ENCODE data around the gene ABLIM1.

Gene ABLIM1

DNA sequence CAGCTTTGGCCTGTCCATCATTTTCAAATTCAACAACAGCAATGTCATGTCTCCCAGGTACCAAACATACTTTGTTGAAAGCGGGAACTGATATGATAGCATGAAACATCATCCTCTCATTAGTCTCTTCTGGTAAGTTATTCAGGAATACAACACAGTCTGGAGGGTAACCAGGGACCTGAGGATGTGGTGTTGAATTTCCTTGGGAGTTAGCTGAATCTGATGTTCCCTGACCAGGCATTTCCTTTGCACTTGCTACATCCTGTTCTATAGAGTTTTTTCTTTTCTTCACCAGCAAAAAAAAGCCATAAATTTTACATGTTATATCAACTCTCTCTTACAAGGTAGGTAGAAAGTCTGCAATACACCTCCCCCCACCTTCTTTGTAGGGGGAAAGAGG, 156.0 kb downstream of the ABLIM1 start:
- H3K4me3 ChIP-seq (ENCODE audit: extremely low read depth, insufficient read depth, low read length, poor library complexity, severe bottlenecking) = no peak overlapping the region
- peaks cover 9% of the 10 kb centered on the region for H3K36me3 ChIP-seq (ENCODE audit: control insufficient read depth, insufficient read depth, low read length)
- H3K27ac ChIP-seq (ENCODE audit: low read depth, low read length, severe bottlenecking) = no peak overlapping the region
- WGBS, 2 experiments (ENCODE audit: insufficient coverage in 2 of 2) = 80% methylated on average over 1 of the region's 1 CpG; no CpG with 5 or more reads in 1 of the 2 experiments
- peaks cover 5% of the 10 kb centered on the region for H3K4me1 ChIP-seq (ENCODE audit: control insufficient read depth, insufficient read depth, low read length, poor library complexity, severe bottlenecking)
- no peaks in the 10 kb centered on the region for H3K9me3 ChIP-seq (ENCODE audit: control insufficient read depth, low read length)

GRCh38 chr10:114501650-114502049, 156.4 kb downstream of the ABLIM1 start:
- no peak overlapping the region for H3K27ac ChIP-seq (ENCODE audit: low read depth, low read length, severe bottlenecking)
- H3K4me1 ChIP-seq (ENCODE audit: control insufficient read depth, insufficient read depth, low read length, poor library complexity, severe bottlenecking) = peaks cover 5% of the 10 kb centered on the region
- no peaks in the 10 kb centered on the region for H3K9me3 ChIP-seq (ENCODE audit: control insufficient read depth, low read length)
- 86 to 100% methylated on average over 1 of the region's 1 CpG for WGBS, 2 experiments (ENCODE audit: insufficient coverage in 2 of 2)
- no peak overlapping the region for H3K4me3 ChIP-seq (ENCODE audit: extremely low read depth, insufficient read depth, low read length, poor library complexity, severe bottlenecking)
- peaks cover 9% of the 10 kb centered on the region for H3K36me3 ChIP-seq (ENCODE audit: control insufficient read depth, insufficient read depth, low read length)

DNA sequence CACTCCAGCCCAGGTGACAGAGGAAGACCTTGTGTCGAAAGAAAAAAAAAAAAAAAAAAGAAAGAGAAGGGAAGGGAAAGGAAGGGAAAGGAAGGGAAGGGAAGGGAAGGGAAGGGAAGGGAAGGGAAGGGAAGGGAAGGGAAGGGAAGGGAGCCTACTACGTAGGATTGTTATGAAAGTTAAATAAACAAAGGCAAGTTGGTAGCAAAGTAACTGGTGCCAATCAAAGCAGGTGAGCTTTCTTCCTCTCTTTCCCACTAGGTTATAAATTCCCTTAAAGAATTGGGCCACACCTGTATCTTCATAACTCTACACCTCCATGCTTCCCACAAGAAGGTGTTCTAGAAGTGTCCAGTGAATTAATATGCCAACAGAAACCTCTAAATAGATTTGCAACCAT, 157.4 kb downstream of the ABLIM1 start:
- peaks cover 9% of the 10 kb centered on the region for H3K36me3 ChIP-seq (ENCODE audit: control insufficient read depth, insufficient read depth, low read length)
- H3K4me3 ChIP-seq (ENCODE audit: extremely low read depth, insufficient read depth, low read length, poor library complexity, severe bottlenecking) = no peak overlapping the region
- H3K27ac ChIP-seq (ENCODE audit: low read depth, low read length, severe bottlenecking) = no peak overlapping the region
- H3K4me1 ChIP-seq (ENCODE audit: control insufficient read depth, insufficient read depth, low read length, poor library complexity, severe bottlenecking) = peaks cover 5% of the 10 kb centered on the region
- no CpG with 5 or more reads among the region's 2 CpGs for WGBS, 2 experiments (ENCODE audit: insufficient coverage in 2 of 2)
- H3K9me3 ChIP-seq (ENCODE audit: control insufficient read depth, low read length) = no peaks in the 10 kb centered on the region

DNA sequence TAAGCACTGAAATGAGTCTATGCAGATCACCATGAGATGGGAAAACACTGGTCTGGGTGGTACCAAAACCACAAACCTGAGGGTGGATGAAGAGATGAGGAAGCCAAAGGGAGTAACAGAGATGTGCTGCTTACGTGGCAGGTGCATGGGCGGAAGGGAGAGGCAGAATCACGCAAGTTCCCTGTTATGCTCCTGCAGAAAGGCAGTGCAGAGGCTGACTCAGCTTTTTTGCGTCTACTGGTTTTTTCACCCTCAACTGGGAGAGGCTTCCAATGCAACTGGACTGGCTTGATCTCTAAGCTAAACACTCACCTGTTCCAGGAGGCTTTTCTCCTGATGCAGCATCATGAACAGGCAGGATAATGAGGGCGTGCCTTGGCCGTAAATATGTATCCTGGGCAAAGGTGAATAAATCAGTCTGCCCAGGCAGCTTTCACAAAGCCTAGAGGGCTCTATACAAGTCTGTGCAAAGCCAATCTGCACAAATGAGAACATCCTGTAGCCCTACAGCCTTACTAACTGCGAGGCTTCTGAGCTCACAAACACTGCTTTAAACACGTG, 158.4 kb downstream of the ABLIM1 start:
- Histone ChIP-seq H3K9me3 (ENCODE audit: control insufficient read depth, low read length) (no peaks in the 10 kb centered on the region), H3K4me1 (ENCODE audit: control insufficient read depth, insufficient read depth, low read length, poor library complexity, severe bottlenecking) (no peaks in the 10 kb centered on the region), H3K4me3 (ENCODE audit: extremely low read depth, insufficient read depth, low read length, poor library complexity, severe bottlenecking) (no peak overlapping the region), H3K36me3 (ENCODE audit: control insufficient read depth, insufficient read depth, low read length) (peaks cover 17% of the 10 kb centered on the region), H3K27ac (ENCODE audit: low read depth, low read length, severe bottlenecking) (no peak overlapping the region)
- WGBS, 2 experiments (ENCODE audit: insufficient coverage in 2 of 2) = 92 to 99% methylated on average over 6 of the region's 8 CpGs

- Histone ChIP-seq H3K9me3 (ENCODE audit: control insufficient read depth, low read length) (no peaks in the 10 kb centered on the region), H3K4me3 (ENCODE audit: extremely low read depth, insufficient read depth, low read length, poor library complexity, severe bottlenecking) (no peak overlapping the region), H3K4me1 (ENCODE audit: control insufficient read depth, insufficient read depth, low read length, poor library complexity, severe bottlenecking) (no peaks in the 10 kb centered on the region), H3K27ac (ENCODE audit: low read depth, low read length, severe bottlenecking) (no peak overlapping the region), H3K36me3 (ENCODE audit: control insufficient read depth, insufficient read depth, low read length) (peaks cover 19% of the 10 kb centered on the region)
- 80% methylated on average over 1 of the region's 2 CpGs; no CpG with 5 or more reads in 1 of the 2 experiments for WGBS, 2 experiments (ENCODE audit: insufficient coverage in 2 of 2)
These were observed 159.0 kb downstream of the ABLIM1 start for GRCh38 chr10:114499116-114499515.

DNA sequence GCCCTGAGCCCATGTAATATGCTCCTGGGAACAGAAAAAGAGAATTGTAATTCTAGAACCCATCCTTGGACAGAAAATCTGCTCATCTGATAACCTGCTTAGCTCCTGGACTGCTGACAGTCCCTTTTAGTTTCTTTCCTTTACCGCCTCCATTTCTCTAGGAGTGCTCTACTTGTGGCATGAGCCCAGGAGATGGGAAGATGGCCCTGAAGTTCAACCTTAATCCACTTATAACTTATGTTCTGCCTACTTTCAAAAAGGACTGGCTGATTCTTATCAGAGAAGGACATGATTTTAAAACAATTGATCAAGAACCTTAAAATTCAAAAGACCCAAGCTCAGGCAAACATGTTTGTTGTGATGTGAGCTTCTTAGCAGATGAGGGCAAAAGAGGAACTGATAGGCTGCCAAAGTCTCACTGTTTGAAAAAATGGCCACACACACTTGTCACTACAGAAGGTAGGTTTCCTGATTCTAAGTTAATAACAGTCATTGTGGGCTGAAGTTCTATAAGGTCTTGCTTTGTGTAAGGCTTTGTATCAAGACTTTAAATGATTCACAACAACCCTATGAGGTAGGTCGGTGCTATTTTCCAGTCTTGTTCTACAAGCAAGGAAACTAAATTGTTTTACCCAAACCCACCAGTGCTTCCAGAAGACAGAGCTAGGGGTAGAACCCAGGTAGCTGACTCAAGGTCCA, 159.5 kb downstream of the ABLIM1 start:
- Histone ChIP-seq H3K36me3 (ENCODE audit: control insufficient read depth, insufficient read depth, low read length) (peaks cover 19% of the 10 kb centered on the region), H3K4me1 (ENCODE audit: control insufficient read depth, insufficient read depth, low read length, poor library complexity, severe bottlenecking) (no peaks in the 10 kb centered on the region), H3K27ac (ENCODE audit: low read depth, low read length, severe bottlenecking) (no peak overlapping the region), H3K9me3 (ENCODE audit: control insufficient read depth, low read length) (no peaks in the 10 kb centered on the region), H3K4me3 (ENCODE audit: extremely low read depth, insufficient read depth, low read length, poor library complexity, severe bottlenecking) (no peak overlapping the region)
- WGBS, 2 experiments (ENCODE audit: insufficient coverage in 2 of 2) = 80 to 86% methylated on average over 1 of the region's 2 CpGs

DNA sequence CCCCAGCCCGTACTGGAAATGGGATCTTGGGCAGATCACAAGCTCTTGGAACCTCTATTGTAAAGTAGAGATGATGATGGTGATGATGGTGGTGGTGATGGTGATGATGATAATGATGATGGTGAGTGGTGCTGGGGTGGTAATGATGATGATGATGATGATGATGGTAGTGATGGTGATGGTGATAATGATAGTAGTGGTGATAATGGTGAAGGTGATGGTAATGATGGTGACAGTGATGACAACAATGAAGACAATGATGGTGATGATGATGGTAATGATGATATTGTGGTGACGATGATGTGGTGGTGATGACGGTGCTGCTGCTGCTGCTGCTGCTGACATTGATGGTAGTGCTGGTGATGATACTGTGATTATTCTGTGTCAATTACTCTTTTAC, 162.8 kb downstream of the ABLIM1 start:
- Histone ChIP-seq H3K4me3 (ENCODE audit: extremely low read depth, insufficient read depth, low read length, poor library complexity, severe bottlenecking) (no peak overlapping the region), H3K36me3 (ENCODE audit: control insufficient read depth, insufficient read depth, low read length) (peaks cover 19% of the 10 kb centered on the region), H3K27ac (ENCODE audit: low read depth, low read length, severe bottlenecking) (no peak overlapping the region), H3K9me3 (ENCODE audit: control insufficient read depth, low read length) (no peaks in the 10 kb centered on the region), H3K4me1 (ENCODE audit: control insufficient read depth, insufficient read depth, low read length, poor library complexity, severe bottlenecking) (peaks cover 8% of the 10 kb centered on the region)
- WGBS, 2 experiments (ENCODE audit: insufficient coverage in 2 of 2) = 91 to 100% methylated on average over 3 of the region's 3 CpGs

DNA sequence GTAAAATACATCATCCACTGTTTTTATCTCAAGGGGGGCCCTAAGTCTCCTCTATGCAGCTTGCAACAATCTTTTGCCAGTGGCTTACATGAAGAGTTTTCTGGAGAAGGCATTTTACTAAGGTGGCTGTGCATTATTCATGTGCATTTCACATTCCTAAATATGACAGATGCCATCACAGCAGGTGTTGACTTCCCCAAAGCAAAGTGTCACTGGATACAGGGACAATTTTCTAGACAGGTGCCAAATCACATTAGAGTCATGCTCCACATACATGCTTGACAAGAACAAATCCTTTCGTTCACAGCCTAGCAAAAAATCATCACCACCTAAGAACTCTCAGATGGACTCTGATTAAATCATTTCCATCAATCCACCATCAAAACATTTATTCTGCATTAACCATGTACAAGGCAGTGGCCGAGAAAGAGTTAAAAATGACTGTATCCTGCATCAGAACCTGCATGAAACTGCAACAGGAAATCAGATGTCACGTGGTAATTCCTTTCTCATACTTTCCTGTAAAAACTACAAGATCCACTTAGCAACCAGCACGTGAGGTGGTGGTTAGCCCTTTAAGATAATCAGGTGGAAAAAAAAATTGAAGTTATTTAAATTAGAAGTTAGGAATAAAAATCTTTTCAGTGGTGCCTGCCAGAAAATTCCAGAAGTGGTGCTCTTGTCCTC, 165.6 kb downstream of the ABLIM1 start:
- Histone ChIP-seq H3K27ac (ENCODE audit: low read depth, low read length, severe bottlenecking) (no peak overlapping the region), H3K36me3 (ENCODE audit: control insufficient read depth, insufficient read depth, low read length) (peaks cover 11% of the 10 kb centered on the region), H3K4me3 (ENCODE audit: extremely low read depth, insufficient read depth, low read length, poor library complexity, severe bottlenecking) (no peak overlapping the region), H3K4me1 (ENCODE audit: control insufficient read depth, insufficient read depth, low read length, poor library complexity, severe bottlenecking) (peaks cover 27% of the 10 kb centered on the region), H3K9me3 (ENCODE audit: control insufficient read depth, low read length) (no peaks in the 10 kb centered on the region)
- WGBS, 2 experiments (ENCODE audit: insufficient coverage in 2 of 2) = 71 to 100% methylated on average over 1 to 3 of the region's 4 CpGs

- no peaks in the 10 kb centered on the region for H3K9me3 ChIP-seq (ENCODE audit: control insufficient read depth, low read length)
- peaks cover 27% of the 10 kb centered on the region for H3K4me1 ChIP-seq (ENCODE audit: control insufficient read depth, insufficient read depth, low read length, poor library complexity, severe bottlenecking)
- no peak overlapping the region for H3K27ac ChIP-seq (ENCODE audit: low read depth, low read length, severe bottlenecking)
- no peak overlapping the region for H3K4me3 ChIP-seq (ENCODE audit: extremely low read depth, insufficient read depth, low read length, poor library complexity, severe bottlenecking)
- peaks cover 11% of the 10 kb centered on the region for H3K36me3 ChIP-seq (ENCODE audit: control insufficient read depth, insufficient read depth, low read length)
- WGBS, 2 experiments (ENCODE audit: insufficient coverage in 2 of 2) = 72 to 82% methylated on average over 3 to 4 of the region's 4 CpGs
These were observed 166.1 kb downstream of the ABLIM1 start for GRCh38 chr10:114491933-114492332.

- WGBS, 2 experiments (ENCODE audit: insufficient coverage in 2 of 2) = 100% methylated on average over 1 of the region's 3 CpGs; no CpG with 5 or more reads in 1 of the 2 experiments
- Histone ChIP-seq H3K4me1 (ENCODE audit: control insufficient read depth, insufficient read depth, low read length, poor library complexity, severe bottlenecking) (peaks cover 27% of the 10 kb centered on the region), H3K36me3 (ENCODE audit: control insufficient read depth, insufficient read depth, low read length) (peaks cover 11% of the 10 kb centered on the region), H3K9me3 (ENCODE audit: control insufficient read depth, low read length) (no peaks in the 10 kb centered on the region), H3K4me3 (ENCODE audit: extremely low read depth, insufficient read depth, low read length, poor library complexity, severe bottlenecking) (no peak overlapping the region), H3K27ac (ENCODE audit: low read depth, low read length, severe bottlenecking) (no peak overlapping the region)
These were observed 166.7 kb downstream of the ABLIM1 start for GRCh38 chr10:114491419-114491818.
